Heart left ventricle (tissue), 16 donors: ENCODE data around the gene RAB10. TPM values are rescaled to one million over a fixed set of nuclear protein-coding genes. Genes with fewer than 3 reads are reported as not detected.

ENCODE experiments used
- ATAC-seq, 4 donors: fragments of 200-7000 bp; cut with Tn5 transposase; one replicate each; pipeline ENCODE4 v1.9.1; 2020 to 2022; ENCODE audit warnings: moderate library complexity in 4 of 4, mild to moderate bottlenecking in 3 of 4, moderate number of reproducible peaks in 1 of 4
- DNase-seq, 5 donors: peaks; one replicate each; pipeline ENCODE4 v3.0.0-alpha.2; 2020
- H3K27ac ChIP-seq, 12 donors: fragments of 200-600 bp; sonication (generic) in 4 of 12; one replicate each; pipeline versions ENCODE4 v1.5.0 to v1.8.0; 2016 to 2022; ENCODE audit warnings: mild to moderate bottlenecking in 2 of 12
- H3K27me3 ChIP-seq, 9 donors: fragments of 200-600 bp; sonication (generic) in 2 of 9; one replicate each; pipeline versions ENCODE4 v1.5.1 to v1.8.0; 2016 to 2022; ENCODE audit warnings: mild to moderate bottlenecking in 3 of 9
- H3K36me3 ChIP-seq, 9 donors: fragments of 200-600 bp; sonication (generic) in 2 of 9; one replicate each; pipeline versions ENCODE4 v1.5.0 to v1.8.0; 2018 to 2022; ENCODE audit warnings: mild to moderate bottlenecking in 2 of 9
- H3K4me1 ChIP-seq, 12 donors: fragments of 200-600 bp; sonication (generic) in 4 of 12; one replicate each; pipeline versions ENCODE4 v1.5.0 to v1.8.0; 2016 to 2022; ENCODE audit warnings: mild to moderate bottlenecking in 3 of 12
- H3K4me3 ChIP-seq, 12 donors: fragments of 200-600 bp; sonication (generic) in 4 of 12; one replicate each; pipeline versions ENCODE4 v1.5.0 to v1.8.0; 2017 to 2022; ENCODE audit warnings: mild to moderate bottlenecking in 9 of 12, moderate library complexity in 4 of 12
- H3K9me3 ChIP-seq, 12 donors: fragments of 200-600 bp; sonication (generic) in 4 of 12; one replicate each; pipeline versions ENCODE4 v1.5.0 to v1.8.0; 2016 to 2022; ENCODE audit warnings: mild to moderate bottlenecking in 1 of 12
- POLR2A ChIP-seq, 2 donors: fragments of 450-650 bp; IDR thresholded peaks; one replicate each; pipeline ENCODE4 v1.6.1; 2017; ENCODE audit warnings: antibody characterized with exemption in 2 of 2, mild to moderate bottlenecking in 2 of 2, moderate library complexity in 2 of 2
- WGBS, 4 donors: extraction: QIAGEN DNeasy Blood & Tissue Kit in 2 of 4; methylation state at CpG; one replicate each; pipeline versions ENCODE4 v1.1.5 to v1.1.7; 2013 to 2018; 5-methylcytosine and 5-hydroxymethylcytosine counted together
- intact Hi-C, 10 donors: fragments of 100-400 bp; cut with DNase I; formaldehyde crosslinking; loops; one replicate each; pipeline versions ENCODE4 v1.11.1 to v1.14.2; 2022
- polyA plus RNA-seq, 2 donors: library from polyadenylated mRNA; stranded (reverse); fragments of 200-250 nt; gene quantifications; one replicate each; pipeline ENCODE4 v1.2.3, GENCODE V29; 2013
- total RNA-seq, 9 donors: library from RNA; depleted of rRNA in 2 of 9; stranded (reverse); fragments of >200 nt in 2 of 9; fragmentation: NEBNext Ultra II Directional in 3 of 9; extraction: Animal tissue kit (Norgen Biotek cat#: 25700) in 3 of 9; gene quantifications; one replicate each; pipeline versions ENCODE4 v1.1.0 to v1.2.4, GENCODE V29; 2016 to 2023
- TF ChIP-seq, protein P1 (sequence below), 12 donors: fragments of 200-600 bp; sonication (generic) in 4 of 12; IDR thresholded peaks; one replicate each; pipeline versions ENCODE4 v1.5.0 to v1.8.0; 2018 to 2022; ENCODE audit warnings: antibody characterized with exemption in 12 of 12, mild to moderate bottlenecking in 5 of 12
- donor health status: ischemic (EF 13 %, LVEDD 7.1; RV severe dilation, severe dysfunction).
- donor health status: healthy with polysubstance abuse.
- donor health status: DM: no; HTN: yes; CAD: no.
- donor health status: DM: no; HTN: no; CAD: no.
- donor health status: ischemic (EF 25% LVEDD 6.9; RV normal size, moderate dysfunction).
- donor health status: ischemic (EF 25% LVEDD 5.7; RV mildly dilated, moderate dysfunction).
- donor health status: healthy.
- donor health status: DM: yes; HTN: yes; CAD: no.
- donor health status: ischemic (EF 35%, LVEDD 5.7; RV mildly dilated, moderate dysfunction).
- donor health status: nonischemic (EF 11% LVEDD 7.7; RV severe dilation, severe dysfunction).
- donor health status: DM: yes; HTN: yes; CAD: no.
- donor health status: PGD.
- donor health status: ischemic (EF 29% LVEDD 5.4; RV normal size, mild dysfunction).
- donor health status: nonischemic (EF 23%, LVEDD 6.1; RV moderate dilation, normal function).

The RAB10 gene
- total and polyA plus RNA-seq, 11 donors = 33.1 to 121 (median 97.4) TPM

DNA sequence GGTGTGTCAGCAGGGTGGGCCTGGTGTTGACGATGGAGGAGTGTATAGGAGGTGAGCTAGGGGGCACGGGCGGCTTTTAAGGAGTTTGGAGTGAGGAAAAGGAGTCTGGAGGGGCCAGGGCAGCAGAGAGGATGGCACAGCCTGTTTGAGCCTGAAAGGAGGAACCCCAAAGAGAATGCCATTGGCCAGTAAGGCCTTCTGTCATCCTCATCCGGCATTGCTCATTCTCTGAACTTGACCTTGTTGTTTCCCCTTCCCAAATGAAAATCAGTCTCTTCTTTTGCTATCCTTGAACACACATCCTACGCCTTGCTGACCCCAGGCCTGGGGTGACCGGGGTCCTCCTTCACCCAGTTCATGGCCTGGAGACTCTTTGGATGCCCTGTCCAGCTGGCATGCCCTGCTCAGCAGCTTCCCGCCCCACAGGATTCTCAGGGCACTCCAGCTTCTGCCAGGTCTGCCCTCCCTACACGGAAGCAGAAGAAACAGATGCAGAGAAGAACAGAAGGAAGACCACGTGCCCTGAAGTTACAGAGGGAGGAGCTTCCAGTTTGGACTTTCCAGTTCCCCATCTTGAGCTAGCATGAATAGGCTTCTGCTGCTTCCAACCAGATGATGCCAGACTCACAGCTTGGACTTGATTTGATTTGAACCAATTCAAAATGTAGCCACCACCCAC lies 31.1 kb upstream of the RAB10 start:
- peaks cover 0 to 33% (median 15%) of the 10 kb centered on the region in 12 donors for H3K4me1 ChIP-seq
- no peaks in the 10 kb centered on the region for H3K27me3 ChIP-seq
- ATAC-seq (peak; percentile 31 to 81 (median 62)), DNase-seq (peak in 3 of 5 donors; percentile 33 to 42 (median 37))
- no peaks in the 10 kb centered on the region for H3K36me3 ChIP-seq
- H3K27ac ChIP-seq = peak overlapping the region in 4 of 12 donors; percentile 18 to 86 (median 47)
- intact Hi-C loops = no loop called here
- WGBS, 4 donors = 79 to 89% (median 83%) methylated on average over 9 of the region's 9 CpGs
- no peaks in the 10 kb centered on the region for H3K9me3 ChIP-seq
- H3K4me3 ChIP-seq = no peak overlapping the region
- no peak for TF ChIP-seq POLR2A (IDR thresholded peaks at IDR 0.05)
- TF ChIP-seq, protein P1, sequence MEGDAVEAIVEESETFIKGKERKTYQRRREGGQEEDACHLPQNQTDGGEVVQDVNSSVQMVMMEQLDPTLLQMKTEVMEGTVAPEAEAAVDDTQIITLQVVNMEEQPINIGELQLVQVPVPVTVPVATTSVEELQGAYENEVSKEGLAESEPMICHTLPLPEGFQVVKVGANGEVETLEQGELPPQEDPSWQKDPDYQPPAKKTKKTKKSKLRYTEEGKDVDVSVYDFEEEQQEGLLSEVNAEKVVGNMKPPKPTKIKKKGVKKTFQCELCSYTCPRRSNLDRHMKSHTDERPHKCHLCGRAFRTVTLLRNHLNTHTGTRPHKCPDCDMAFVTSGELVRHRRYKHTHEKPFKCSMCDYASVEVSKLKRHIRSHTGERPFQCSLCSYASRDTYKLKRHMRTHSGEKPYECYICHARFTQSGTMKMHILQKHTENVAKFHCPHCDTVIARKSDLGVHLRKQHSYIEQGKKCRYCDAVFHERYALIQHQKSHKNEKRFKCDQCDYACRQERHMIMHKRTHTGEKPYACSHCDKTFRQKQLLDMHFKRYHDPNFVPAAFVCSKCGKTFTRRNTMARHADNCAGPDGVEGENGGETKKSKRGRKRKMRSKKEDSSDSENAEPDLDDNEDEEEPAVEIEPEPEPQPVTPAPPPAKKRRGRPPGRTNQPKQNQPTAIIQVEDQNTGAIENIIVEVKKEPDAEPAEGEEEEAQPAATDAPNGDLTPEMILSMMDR (IDR thresholded peaks at IDR 0.05) = no peak

DNA sequence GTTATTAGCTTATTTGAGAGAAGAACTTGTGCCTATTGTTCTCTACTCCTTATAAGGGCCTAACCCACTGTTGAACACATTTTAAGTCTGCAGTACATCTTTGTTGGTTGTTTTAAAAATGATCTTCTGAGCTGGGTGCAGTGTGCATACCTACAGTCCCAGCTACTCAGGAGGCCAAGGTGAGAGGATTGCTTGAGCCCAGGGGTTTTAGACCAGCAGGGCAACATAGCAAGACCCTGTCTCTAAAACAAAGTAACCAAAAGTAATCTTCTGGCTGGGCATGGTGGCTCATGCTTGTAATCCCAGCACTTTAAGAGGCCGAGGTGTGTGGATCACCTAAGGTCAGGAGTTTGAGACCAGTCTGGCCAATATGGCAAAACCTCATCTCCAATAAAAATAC lies 25.8 kb upstream of the RAB10 start:
- ATAC-seq = no peak
- H3K9me3 ChIP-seq = peaks cover 0 to 6% (median 0%) of the 10 kb centered on the region in 12 donors
- DNase-seq = no peak
- intact Hi-C loops = no loop called here
- no peak overlapping the region for H3K4me3 ChIP-seq
- no peaks in the 10 kb centered on the region for H3K36me3 ChIP-seq
- peaks cover 0 to 36% (median 0%) of the 10 kb centered on the region in 12 donors for H3K4me1 ChIP-seq
- TF ChIP-seq, protein P1 (IDR thresholded peaks at IDR 0.05) = no peak
- TF ChIP-seq POLR2A (IDR thresholded peaks at IDR 0.05) = no peak
- H3K27ac ChIP-seq = peak overlapping the region in 1 of 12 donors; percentile 66
- 94 to 100% (median 96%) methylated on average over 1 of the region's 1 CpG for WGBS, 4 donors
- H3K27me3 ChIP-seq = peaks cover 0 to 3% (median 0%) of the 10 kb centered on the region in 9 donors

DNA sequence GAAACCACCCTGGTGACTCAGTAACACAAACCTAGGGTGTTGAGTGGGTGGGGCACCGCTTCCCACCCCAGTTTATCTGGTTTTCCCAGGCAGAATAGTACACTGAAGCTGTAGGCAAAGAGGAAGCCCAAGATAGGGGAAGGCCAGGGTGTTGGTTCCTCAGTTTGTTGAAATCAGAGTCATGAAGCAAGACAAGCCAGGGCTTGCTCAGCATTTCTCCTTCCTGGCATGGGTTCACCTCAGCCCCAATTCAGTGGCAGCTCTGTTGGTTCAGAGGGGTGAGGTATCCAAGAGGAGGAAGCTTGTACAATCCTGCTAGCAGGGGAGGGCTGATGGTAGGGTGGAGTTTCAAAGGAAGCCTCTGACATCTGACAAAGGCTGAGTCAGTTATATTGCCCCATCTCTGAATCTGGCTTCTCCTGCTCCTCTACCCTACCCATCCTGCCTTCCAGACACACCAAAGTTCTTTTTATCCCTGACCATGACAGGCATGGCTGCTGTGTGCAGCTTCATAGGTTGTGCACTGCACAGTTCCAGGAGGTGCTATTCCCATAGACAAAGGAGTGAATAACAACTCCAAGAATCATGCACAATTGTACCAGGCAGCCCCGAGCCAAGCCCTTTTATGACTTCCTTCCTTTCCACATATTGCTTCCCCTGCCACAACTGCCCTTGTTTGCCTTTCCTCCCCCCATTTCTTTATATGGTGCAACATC lies 24.9 kb upstream of the RAB10 start:
- Histone ChIP-seq H3K4me3 (no peak overlapping the region), H3K36me3 (no peaks in the 10 kb centered on the region), H3K27me3 (peaks cover 0 to 3% (median 0%) of the 10 kb centered on the region in 9 donors), H3K4me1 (peaks cover 0 to 36% (median 0%) of the 10 kb centered on the region in 12 donors), H3K9me3 (peaks cover 0 to 6% (median 0%) of the 10 kb centered on the region in 12 donors), H3K27ac (peak overlapping the region in 1 of 12 donors; percentile 66)
- intact Hi-C loops = no loop called here
- DNase-seq (peak; percentile 48 to 72 (median 67)), ATAC-seq (peak; percentile 19 to 88 (median 72))
- WGBS, 4 donors = 58 to 78% (median 72%) methylated on average over 2 of the region's 2 CpGs
- TF ChIP-seq, protein P1 (IDR thresholded peaks at IDR 0.05) = no peak
- TF ChIP-seq POLR2A (IDR thresholded peaks at IDR 0.05) = no peak

DNA sequence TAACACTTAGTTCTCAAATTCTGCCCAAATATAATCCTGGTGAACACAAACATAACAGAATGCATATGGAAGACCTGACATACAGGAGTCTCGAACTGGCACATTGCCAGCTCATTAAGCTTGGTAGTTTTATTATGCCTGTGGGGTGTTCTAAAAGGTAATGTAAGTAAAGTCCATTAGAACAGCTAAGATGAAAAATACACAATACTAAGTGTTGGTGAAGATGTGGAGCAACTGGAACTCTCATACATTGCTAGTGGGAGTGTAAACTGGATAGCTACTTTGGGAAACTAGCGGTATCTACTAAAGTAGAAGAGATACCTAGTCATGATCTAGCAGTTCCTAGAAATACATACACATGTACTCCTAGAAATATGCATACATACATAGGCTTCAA lies 24.3 kb upstream of the RAB10 start:
- H3K4me1 ChIP-seq = peaks cover 0 to 36% (median 0%) of the 10 kb centered on the region in 12 donors
- 69 to 84% (median 83%) methylated on average over 2 of the region's 2 CpGs for WGBS, 4 donors
- TF ChIP-seq, protein P1 (IDR thresholded peaks at IDR 0.05) = no peak
- TF ChIP-seq POLR2A (IDR thresholded peaks at IDR 0.05) = no peak
- DNase-seq (no peak), ATAC-seq (no peak)
- no peak overlapping the region for H3K4me3 ChIP-seq
- H3K27ac ChIP-seq = peak overlapping the region in 1 of 12 donors; percentile 66
- no peaks in the 10 kb centered on the region for H3K36me3 ChIP-seq
- H3K27me3 ChIP-seq = peaks cover 0 to 3% (median 0%) of the 10 kb centered on the region in 9 donors
- peaks cover 0 to 6% (median 0%) of the 10 kb centered on the region in 12 donors for H3K9me3 ChIP-seq
- intact Hi-C loops = no loop called here
